ENCODE data around the gene CHST13.

GRCh38 chr3:126487151-126487771, 36.7 kb upstream of the CHST13 start:
- no peak for TF ChIP-seq CTCF (conservative IDR thresholded peaks at IDR 0.05; ENCODE audit: low read depth, low read length)
- no peak for TF ChIP-seq NFE2L2 (IDR thresholded peaks at IDR 0.05; ENCODE audit: low read depth, low read length)
